GM23248 (cell line): ENCODE data around the gene GPS1.

Experiments used
- EZH2 ChIP-seq: fragments of 200-600 bp; sonication (generic); IDR thresholded peaks from 2 replicates; pipeline ENCODE4 v1.6.1; 2018; ENCODE audit warnings: antibody characterized with exemption, mild to moderate bottlenecking; ENCODE audit not compliant: insufficient read depth, poor library complexity, severe bottlenecking
- EZH2phosphoT487 ChIP-seq: fragments of 200-600 bp; sonication (generic); IDR thresholded peaks from 2 replicates; pipeline ENCODE4 v1.6.1; 2018; ENCODE audit warnings: antibody characterized with exemption, moderate library complexity, mild to moderate bottlenecking, low read depth; ENCODE audit not compliant: insufficient read depth

GRCh38 chr17:82105882-82106687 lies 54.4 kb downstream of the GPS1 start:
- TF ChIP-seq EZH2 (no peak), EZH2phosphoT487 (no peak)
